Left ventricle myocardium inferior (tissue), 1 donor: ENCODE data around the gene LCN1. TPM values are rescaled to one million over a fixed set of nuclear protein-coding genes. Genes with fewer than 3 reads are reported as not detected.
"Not testable (repeated sequence)": the region's sequence is repeated elsewhere in the genome, so short reads cannot be mapped to it uniquely, and the experiment has no call there.

Experiments
- DNase-seq: peaks from one replicate; pipeline ENCODE4 v3.0.0-alpha.2; 2020
- H3K27ac ChIP-seq: fragments of 200-600 bp; replicated peaks from 2 replicates; pipeline ENCODE4 v1.8.0; 2021
- H3K27me3 ChIP-seq: fragments of 200-600 bp; 2 replicates; pipeline ENCODE4 v1.8.0; 2021; ENCODE audit warnings: low read depth
- H3K36me3 ChIP-seq: fragments of 200-600 bp; 2 replicates; pipeline ENCODE4 v1.8.0; 2021
- H3K4me1 ChIP-seq: fragments of 200-600 bp; 2 replicates; pipeline ENCODE4 v1.8.0; 2021
- H3K4me3 ChIP-seq: fragments of 200-600 bp; 2 replicates; pipeline ENCODE4 v1.8.0; 2021; ENCODE audit warnings: mild to moderate bottlenecking, moderate library complexity
- H3K9me3 ChIP-seq: fragments of 200-600 bp; replicated peaks from 2 replicates; pipeline ENCODE4 v1.8.0; 2021
- CTCF ChIP-seq: fragments of 200-600 bp; IDR thresholded peaks from 2 replicates; pipeline ENCODE4 v1.8.0; 2021; ENCODE audit warnings: antibody characterized with exemption, mild to moderate bottlenecking, borderline replicate concordance
- intact Hi-C: fragments of 100-400 bp; cut with micrococcal nuclease; formaldehyde crosslinking; loops from one replicate; pipeline ENCODE4 v1.11.0; 2022
- total RNA-seq: library from RNA; stranded (reverse); fragmentation: NEBNext Ultra II Directional; extraction: Animal tissue kit (Norgen Biotek cat#: 25700); gene quantifications from one replicate; pipeline ENCODE4 v1.2.1, GENCODE V29; 2021
- donor health status: DM: no; HTN: yes; CAD: no; lungs with severe emphysema.

Gene LCN1
- total RNA-seq, 1 donor from 2014 or later, result not detected

GRCh38 chr9:135526089-135526729, 5.0 kb downstream of the LCN1 start:
- Histone ChIP-seq H3K9me3 (no peaks in the 10 kb centered on the region), H3K27me3 (peaks cover 80% of the 10 kb centered on the region), H3K36me3 (no peaks in the 10 kb centered on the region), H3K4me3 (no peak overlapping the region), H3K4me1 (no peaks in the 10 kb centered on the region), H3K27ac (no peak overlapping the region)
- no peak for TF ChIP-seq CTCF
- intact Hi-C loops, result no loop called here
- DNase-seq, result no peak

GRCh38 chr9:135526730-135527571, 5.7 kb downstream of the LCN1 start:
- H3K36me3 ChIP-seq, result no peaks in the 10 kb centered on the region
- no peaks in the 10 kb centered on the region for H3K9me3 ChIP-seq
- no peak overlapping the region for H3K27ac ChIP-seq
- intact Hi-C loops, result no loop called here
- H3K4me1 ChIP-seq, result no peaks in the 10 kb centered on the region
- no peak overlapping the region for H3K4me3 ChIP-seq
- TF ChIP-seq CTCF, result no peak
- H3K27me3 ChIP-seq, result peaks cover 80% of the 10 kb centered on the region
- DNase-seq, result no peak

DNA sequence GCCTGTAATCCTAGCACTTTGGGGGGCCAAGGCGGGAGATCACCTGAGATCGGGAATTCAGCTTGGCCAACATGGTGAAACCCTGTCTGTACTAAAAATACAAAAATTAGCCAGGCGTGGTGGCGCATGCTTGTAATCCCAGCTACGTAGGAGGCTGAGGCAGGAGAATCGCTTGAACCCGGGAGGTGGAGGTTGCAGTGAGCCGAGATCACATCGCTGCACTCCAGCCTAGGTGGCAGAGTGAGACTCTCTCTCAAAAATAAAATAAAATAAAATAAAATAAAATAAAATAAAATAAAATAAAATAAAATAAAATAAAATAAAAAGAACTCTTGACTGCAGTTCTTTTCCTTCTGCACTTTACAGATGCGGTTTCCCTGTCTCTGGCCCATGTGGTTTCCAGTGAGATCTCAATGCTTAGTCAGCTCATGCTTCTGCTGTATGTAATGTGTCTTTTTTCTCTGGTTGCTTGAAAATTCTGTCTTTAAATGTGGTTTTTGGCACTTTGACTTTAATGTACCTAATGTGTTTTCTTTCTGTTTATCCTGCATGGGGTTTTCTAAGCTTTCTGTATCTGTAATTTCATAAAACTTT, 7.7 kb downstream of the LCN1 start:
- H3K4me3 ChIP-seq, DNase-seq, H3K36me3 ChIP-seq, H3K9me3 ChIP-seq, H3K4me1 ChIP-seq, H3K27ac ChIP-seq, intact Hi-C loops: not testable (repeated sequence)
- H3K27me3 ChIP-seq, result peaks cover 76% of the 10 kb centered on the region

DNA sequence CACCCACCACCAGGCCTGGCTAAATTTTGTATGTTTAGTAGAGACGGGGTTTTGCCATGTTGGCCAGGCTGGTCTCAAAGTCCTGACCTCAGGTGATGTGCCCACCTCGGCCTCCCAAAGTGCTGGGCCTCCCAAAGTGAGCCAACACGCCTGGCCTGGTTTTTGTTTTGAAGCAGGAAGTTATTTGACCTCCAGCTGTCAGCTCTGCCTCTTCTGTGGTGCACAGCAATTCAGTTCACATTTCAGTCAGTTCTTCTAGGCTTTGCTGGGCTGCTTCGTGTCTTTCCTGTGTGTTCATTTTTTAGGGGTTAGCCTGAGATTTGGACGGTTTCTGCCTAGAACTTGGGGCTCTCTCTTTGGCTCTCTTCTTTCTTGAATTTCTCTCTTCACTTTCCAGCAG, 8.9 kb downstream of the LCN1 start:
- Histone ChIP-seq H3K27me3 (peaks cover 67% of the 10 kb centered on the region), H3K4me3 (no peak overlapping the region), H3K36me3 (no peaks in the 10 kb centered on the region), H3K27ac (no peak overlapping the region), H3K4me1 (no peaks in the 10 kb centered on the region), H3K9me3 (no peaks in the 10 kb centered on the region)
- no peak for TF ChIP-seq CTCF
- intact Hi-C loops, result no loop called here
- no peak for DNase-seq

GRCh38 chr9:135531096-135531495, 9.9 kb downstream of the LCN1 start:
- Histone ChIP-seq H3K27me3 (peaks cover 60% of the 10 kb centered on the region), H3K4me1 (no peaks in the 10 kb centered on the region), H3K27ac (no peak overlapping the region), H3K9me3 (no peaks in the 10 kb centered on the region), H3K4me3 (no peak overlapping the region), H3K36me3 (no peaks in the 10 kb centered on the region)
- no peak for DNase-seq
- intact Hi-C loops, result no loop called here
- TF ChIP-seq CTCF, result no peak

DNA sequence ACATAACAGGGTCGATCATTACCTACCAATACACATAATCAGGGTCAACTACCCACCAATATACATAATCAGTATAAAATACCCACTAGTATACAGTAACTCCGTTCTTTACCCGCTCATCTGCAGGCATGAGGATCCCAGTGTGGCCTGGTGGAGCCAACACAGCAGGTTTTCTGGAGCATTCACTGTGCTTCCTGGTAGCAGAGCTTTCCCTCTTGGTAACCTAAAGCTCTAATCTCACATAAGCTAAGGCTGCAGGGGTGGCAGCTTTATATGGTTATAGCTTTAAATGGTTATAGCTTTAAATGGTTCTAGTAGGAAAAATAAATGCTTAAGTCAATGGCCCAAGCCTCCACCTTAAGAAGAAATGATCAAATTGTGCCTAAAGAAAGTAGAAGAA, 11.9 kb downstream of the LCN1 start:
- Histone ChIP-seq H3K27me3 (peaks cover 44% of the 10 kb centered on the region), H3K36me3 (no peaks in the 10 kb centered on the region), H3K9me3 (no peaks in the 10 kb centered on the region), H3K4me1 (no peaks in the 10 kb centered on the region), H3K4me3 (no peak overlapping the region), H3K27ac (no peak overlapping the region)
- TF ChIP-seq CTCF, result no peak
- intact Hi-C loops, result no loop called here
- DNase-seq, result no peak
